Lower leg skin (tissue), 3 donors: ENCODE data around the gene FAM8A1.

ENCODE experiments used
- POLR2A ChIP-seq, 2 donors: fragments of 450-650 bp; IDR thresholded peaks; one replicate each; pipeline ENCODE4 v1.6.1; 2016 to 2017; ENCODE audit warnings: antibody characterized with exemption in 2 of 2, mild to moderate bottlenecking in 1 of 2, moderate library complexity in 1 of 2
- TF ChIP-seq, protein P1 (sequence below), 3 donors: fragments of 450-650 bp; IDR thresholded peaks; one replicate each; pipeline ENCODE4 v1.5.1; 2016; ENCODE audit warnings: antibody characterized with exemption in 3 of 3, mild to moderate bottlenecking in 3 of 3, moderate library complexity in 2 of 3

DNA sequence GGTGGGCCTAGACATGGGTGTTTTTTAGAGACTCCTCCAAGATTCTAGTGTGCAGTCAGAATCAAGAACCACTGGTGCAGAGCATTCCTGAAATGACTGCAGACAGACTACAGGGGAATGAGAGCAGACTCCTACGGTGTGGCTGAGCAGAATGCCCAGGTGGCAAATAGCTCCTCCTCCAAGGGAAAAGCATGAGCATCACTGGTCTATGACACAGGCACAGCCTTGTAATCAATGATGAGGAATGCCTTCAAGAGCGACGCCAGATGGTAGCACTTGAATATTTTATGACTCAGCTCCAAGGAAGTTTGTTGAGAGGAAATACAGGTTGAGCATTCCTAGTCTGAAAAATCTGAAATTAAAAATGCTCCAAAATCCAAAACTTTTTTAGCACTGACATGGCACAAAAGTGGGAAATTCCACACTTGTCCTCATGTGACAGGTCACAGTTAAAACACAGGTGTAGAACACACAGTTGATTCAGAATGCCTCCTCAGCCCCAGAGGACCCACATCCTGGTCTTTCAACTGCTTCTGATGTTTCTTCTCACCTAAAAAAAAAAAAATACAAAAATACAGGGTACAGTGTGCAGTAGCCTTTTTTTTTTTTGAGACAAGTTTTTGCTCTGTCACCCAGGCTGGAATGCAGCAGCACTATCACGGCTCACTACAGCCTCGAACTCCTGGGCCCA lies 10.6 kb upstream of the FAM8A1 start:
- TF ChIP-seq, protein P1, sequence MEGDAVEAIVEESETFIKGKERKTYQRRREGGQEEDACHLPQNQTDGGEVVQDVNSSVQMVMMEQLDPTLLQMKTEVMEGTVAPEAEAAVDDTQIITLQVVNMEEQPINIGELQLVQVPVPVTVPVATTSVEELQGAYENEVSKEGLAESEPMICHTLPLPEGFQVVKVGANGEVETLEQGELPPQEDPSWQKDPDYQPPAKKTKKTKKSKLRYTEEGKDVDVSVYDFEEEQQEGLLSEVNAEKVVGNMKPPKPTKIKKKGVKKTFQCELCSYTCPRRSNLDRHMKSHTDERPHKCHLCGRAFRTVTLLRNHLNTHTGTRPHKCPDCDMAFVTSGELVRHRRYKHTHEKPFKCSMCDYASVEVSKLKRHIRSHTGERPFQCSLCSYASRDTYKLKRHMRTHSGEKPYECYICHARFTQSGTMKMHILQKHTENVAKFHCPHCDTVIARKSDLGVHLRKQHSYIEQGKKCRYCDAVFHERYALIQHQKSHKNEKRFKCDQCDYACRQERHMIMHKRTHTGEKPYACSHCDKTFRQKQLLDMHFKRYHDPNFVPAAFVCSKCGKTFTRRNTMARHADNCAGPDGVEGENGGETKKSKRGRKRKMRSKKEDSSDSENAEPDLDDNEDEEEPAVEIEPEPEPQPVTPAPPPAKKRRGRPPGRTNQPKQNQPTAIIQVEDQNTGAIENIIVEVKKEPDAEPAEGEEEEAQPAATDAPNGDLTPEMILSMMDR (IDR thresholded peaks at IDR 0.05) = no peak
- no peak for TF ChIP-seq POLR2A (IDR thresholded peaks at IDR 0.05)
